ENCODE data around the gene MOSPD2. TPM values are rescaled to one million over a fixed set of nuclear protein-coding genes. Genes with fewer than 3 reads are reported as not detected.

Gene MOSPD2
- total and polyA plus RNA-seq, 2 of the 8 experiments (the other 6 are each of a cell fraction or from before 2014, with no cell fraction given): 4.5 to 12.1 TPM

- H3K4me1 ChIP-seq (replicated peaks in 1 of 4; ENCODE audit: control insufficient read depth in 3 of 4, insufficient read depth in 4 of 4, low read length in 3 of 4): no peaks in the 10 kb centered on the region
- no peaks in the 10 kb centered on the region for H4K20me1 ChIP-seq (replicated peaks in 1 of 2; ENCODE audit: control insufficient read depth in 1 of 2, insufficient read depth in 2 of 2, low read length in 2 of 2)
- H4K91ac ChIP-seq (replicated peaks; ENCODE audit: insufficient read length, low read length): no peak overlapping the region
- peaks cover 3 to 7% of the 10 kb centered on the region in 2 experiments; a peak in 1 of 4 replicates for H3K9me3 ChIP-seq (ENCODE audit: insufficient read depth in 2 of 2, low read depth in 1 of 2, low read length in 1 of 2)
- H2BK12ac ChIP-seq (ENCODE audit: low read depth, low read length): no peak overlapping the region
- H3K4me3 ChIP-seq (ENCODE audit: extremely low read depth in 1 of 4, insufficient read depth in 2 of 4, low read depth in 3 of 4, low read length in 4 of 4): no peak overlapping the region
- ChIA-PET POLR2A (ENCODE audit: partially characterized antibody) (no interaction called here), CTCF (ENCODE audit: partially characterized antibody) (no interaction called here)
- no peak overlapping the region for H3K4me2 ChIP-seq (ENCODE audit: insufficient read depth in 1 of 2, low read depth in 2 of 2, low read length in 2 of 2)
- no peaks in the 10 kb centered on the region for H3K79me2 ChIP-seq (ENCODE audit: control insufficient read depth in 1 of 2, insufficient read depth in 2 of 2, low read length in 2 of 2)
- no peak overlapping the region for H3K14ac ChIP-seq (ENCODE audit: insufficient read length)
- no peak overlapping the region for H4K8ac ChIP-seq (ENCODE audit: extremely low read depth, insufficient read depth, low read length)
- no peak overlapping the region for H2BK120ac ChIP-seq (replicated peaks; ENCODE audit: low read depth, low read length)
- H3K23ac ChIP-seq (ENCODE audit: insufficient read length): no peak overlapping the region
- no peak overlapping the region for H2BK20ac ChIP-seq (ENCODE audit: low read length)
- 95% methylated on average over 5 of the region's 5 CpGs; no CpG with 5 or more reads in 1 of the 2 experiments for WGBS, 2 experiments (ENCODE audit: extremely low coverage in 1 of 2, insufficient coverage in 1 of 2, insufficient read length in 1 of 2, insufficient replicate concordance in 2 of 2, low coverage in 1 of 2, low lambda C conversion rate in 2 of 2, missing lambda C conversion rate in 1 of 2)
- no peak overlapping the region for H3K4ac ChIP-seq (replicated peaks; ENCODE audit: insufficient read length, low read depth, low read length)
- DNase-seq (ENCODE audit: low read depth in 1 of 2, low spot score in 2 of 2): no peak
- no peak overlapping the region for H3K56ac ChIP-seq (replicated peaks; ENCODE audit: insufficient read length, low read depth, low read length)
- H3K36me3 ChIP-seq (ENCODE audit: control insufficient read depth in 2 of 4, insufficient read depth in 4 of 4, low read length in 3 of 4): no peaks in the 10 kb centered on the region
- no peak overlapping the region for H2BK15ac ChIP-seq (ENCODE audit: low read length)
- no peak overlapping the region for H3K18ac ChIP-seq (ENCODE audit: extremely low read depth, low read length)
- H4K5ac ChIP-seq (ENCODE audit: insufficient read length, low read depth, low read length): no peak overlapping the region
- no peak overlapping the region for H3K9ac ChIP-seq (replicated peaks in 1 of 4; ENCODE audit: extremely low read depth in 1 of 4, low read depth in 3 of 4, low read length in 3 of 4)
- no peak for FAIRE-seq
- no peak overlapping the region for H2BK5ac ChIP-seq (ENCODE audit: low read depth, low read length)
- H2AK5ac ChIP-seq (ENCODE audit: low read depth, low read length): no peak overlapping the region
- no peaks in the 10 kb centered on the region for H3K79me1 ChIP-seq (ENCODE audit: low read depth, low read length)
- no peaks in the 10 kb centered on the region for H3K23me2 ChIP-seq (ENCODE audit: low read depth, low read length)
- H3K27me3 ChIP-seq (replicated peaks in 1 of 4; ENCODE audit: control insufficient read depth in 3 of 4, extremely low read depth in 1 of 4, insufficient read depth in 3 of 4, low read length in 3 of 4): no peaks in the 10 kb centered on the region
- H3K27ac ChIP-seq (ENCODE audit: low read depth, low read length): no peak overlapping the region
- no peak overlapping the region for H2AFZ ChIP-seq (ENCODE audit: low read length)
- TF ChIP-seq HDAC2 (IDR thresholded peaks at IDR 0.05; ENCODE audit: borderline replicate concordance in 1 of 2, low read depth in 2 of 2, low read length in 2 of 2) (no peak), POLR2AphosphoS5 (IDR thresholded peaks at IDR 0.05; ENCODE audit: low read depth, low read length) (no peak), RNF2 (IDR thresholded peaks at IDR 0.05; ENCODE audit: borderline replicate concordance, low read depth, low read length, missing control alignments, poor library complexity, severe bottlenecking) (no peak)
These were observed 83.8 kb downstream of the MOSPD2 start for GRCh38 chrX:14956813-14957582.

Data from H1 (cell line).